HepG2 (cell line): ENCODE results near the gene TRPM6. TPM values are rescaled to one million over a fixed set of nuclear protein-coding genes. Genes with fewer than 3 reads are reported as not detected.
A peak's percentile ranks its signal among the peaks of the same experiment; 100 is the strongest.

Source experiments
- ATAC-seq: fragments of 200-7000 bp; cut with Tn5 transposase; 3 replicates; pipeline ENCODE4 v1.9.1; 2020; ENCODE audit warnings: mild to moderate bottlenecking, moderate library complexity
- BruUV-seq: library from RNA; stranded (reverse); fragments of 400-500 nt; replicated peaks from 2 replicates; lab custom pipeline; 2021; lab: Mats Ljungman, UMichigan
- CTCF ChIA-PET: fragments of 300-600 bp; formaldehyde crosslinking; extraction: SDS; loops from one replicate; lab custom pipeline; 2021; ENCODE audit warnings: low total read pairs, inconsistent platforms, low intra/inter-chr PET ratio; lab: Yijun Ruan, JAX
- POLR2A ChIA-PET: fragments of 350-600 bp; sonication (Branson Sonifier 250); formaldehyde crosslinking; loops from one replicate; lab custom pipeline; 2020; ENCODE audit warnings: antibody characterized with exemption, inconsistent platforms; lab: Yijun Ruan, JAX
- DNase-seq: peaks from one replicate; pipeline ENCODE4 v3.0.0-alpha.2; 2015; ENCODE audit warnings: low spot score
- FAIRE-seq: peaks from 3 replicates; lab custom pipeline; 2011; peaks lifted over from hg19 to GRCh38; lab: Jason Lieb, UNC
- H2AFZ ChIP-seq: one replicate; pipeline ENCODE4 v1.6.1; 2011; ENCODE audit warnings: low read length, inconsistent platforms
- H3K27ac ChIP-seq: fragments of 300-600 bp; 3 replicates; pipeline ENCODE4 v1.8.0; 2011; ENCODE audit warnings: mixed run types, mild to moderate bottlenecking, mixed read lengths, low read length, inconsistent platforms; ENCODE audit not compliant: insufficient read depth; ENCODE audit errors: extremely low read length
- H3K27me3 ChIP-seq, 2 experiments: fragments of 200-600 bp in 1 of 2; 2 replicates in 1 of 2; 3 replicates in 1 of 2; pipeline versions ENCODE4 v1.6.0 to v1.8.0; 2011; ENCODE audit warnings: low read length in 2 of 2, mild to moderate bottlenecking in 2 of 2, moderate library complexity in 2 of 2, inconsistent platforms in 1 of 2; ENCODE audit not compliant: insufficient read depth in 2 of 2, control insufficient read depth in 1 of 2
- H3K36me3 ChIP-seq, 2 experiments: fragments of 200-600 bp in 1 of 2; replicated peaks in 1 of 2; 2 replicates in 1 of 2; 3 replicates in 1 of 2; pipeline versions ENCODE4 v1.5.1 to v1.8.0; 2011; ENCODE audit warnings: low read length in 2 of 2, inconsistent platforms in 1 of 2; ENCODE audit not compliant: insufficient read depth in 2 of 2, control insufficient read depth in 1 of 2
- H3K4me1 ChIP-seq: 2 replicates; pipeline ENCODE4 v1.5.1; 2012; ENCODE audit warnings: low read length, inconsistent platforms; ENCODE audit not compliant: insufficient read depth
- H3K4me2 ChIP-seq: 2 replicates; pipeline ENCODE4 v1.6.0; 2011; ENCODE audit warnings: low read depth, low read length, inconsistent platforms
- H3K4me3 ChIP-seq, 3 experiments: fragments of 200-600 bp in 1 of 3; sonication (generic), shearing (Covaris generic) in 1 of 3; replicated peaks in 1 of 3; 2 replicates each; pipeline ENCODE4 v1.5.1; 2011 to 2016; ENCODE audit warnings: low read length in 3 of 3, inconsistent platforms in 2 of 3, low read depth in 2 of 3, mild to moderate bottlenecking in 2 of 3, control low read depth in 1 of 3, mixed read lengths in 1 of 3; ENCODE audit not compliant: insufficient read depth in 1 of 3
- H3K79me2 ChIP-seq: one replicate; pipeline ENCODE4 v1.6.1; 2011; ENCODE audit warnings: low read length, inconsistent platforms; ENCODE audit not compliant: insufficient read depth
- H3K9ac ChIP-seq: 2 replicates; pipeline ENCODE4 v1.6.0; 2011; ENCODE audit warnings: mild to moderate bottlenecking, low read depth, low read length, inconsistent platforms; ENCODE audit not compliant: insufficient read depth
- H3K9me3 ChIP-seq: 2 replicates; pipeline ENCODE4 v1.5.1; 2012; ENCODE audit warnings: mild to moderate bottlenecking, low read length
- H4K20me1 ChIP-seq: 2 replicates; pipeline ENCODE4 v1.6.0; 2011; ENCODE audit warnings: inconsistent platforms, mild to moderate bottlenecking, low read length, moderate library complexity; ENCODE audit not compliant: insufficient read depth
- ATM ChIP-seq: fragments of 450-650 bp; IDR thresholded peaks from 2 replicates; pipeline ENCODE4 v1.7.1; 2017; ENCODE audit warnings: mild to moderate bottlenecking, borderline replicate concordance
- ERF ChIP-seq: IDR thresholded peaks from 2 replicates; pipeline ENCODE4 v1.6.1; 2018; ENCODE audit warnings: missing biosample characterization, missing genetic modification reagents
- GATA4 ChIP-seq: sonication (generic); IDR thresholded peaks from 2 replicates; pipeline ENCODE4 v1.6.1; 2016; ENCODE audit warnings: antibody characterized with exemption, low read depth, borderline replicate concordance
- HNRNPLL ChIP-seq: fragments of 200-400 bp; formaldehyde crosslinking; IDR thresholded peaks from 2 replicates; pipeline ENCODE4 v1.6.1; 2017; ENCODE audit warnings: mild to moderate bottlenecking, low read depth, low read length; ENCODE audit not compliant: poor library complexity, severe bottlenecking
- HOXD1 ChIP-seq: sonication (generic); formaldehyde crosslinking; IDR thresholded peaks from 2 replicates; pipeline ENCODE4 v1.5.0; 2020; ENCODE audit warnings: missing genetic modification reagents
- KAT8 ChIP-seq: IDR thresholded peaks from 2 replicates; pipeline ENCODE4 v1.6.1; 2016; ENCODE audit warnings: missing genetic modification reagents, missing compliant biosample characterization
- MYC ChIP-seq: sonication (generic); formaldehyde crosslinking; IDR thresholded peaks from 2 replicates; pipeline ENCODE4 v1.9.0; 2021; ENCODE audit warnings: missing genetic modification reagents, borderline replicate concordance
- RNF2 ChIP-seq: fragments of 450-650 bp; conservative IDR thresholded peaks from 2 replicates; pipeline ENCODE4 v1.6.1; 2016; ENCODE audit warnings: low read depth
- STAG1 ChIP-seq: sonication (generic); formaldehyde crosslinking; IDR thresholded peaks from 2 replicates; pipeline ENCODE4 v1.4.0; 2020; ENCODE audit warnings: missing genetic modification reagents
- TEAD3 ChIP-seq: optimal IDR thresholded peaks from 2 replicates; pipeline ENCODE3; 2016; ENCODE audit warnings: borderline replicate concordance
- THAP8 ChIP-seq: sonication (generic); formaldehyde crosslinking; IDR thresholded peaks from 2 replicates; pipeline ENCODE4 v1.5.1; 2020; ENCODE audit warnings: missing genetic modification reagents, mild to moderate bottlenecking, borderline replicate concordance
- ZBTB7B ChIP-seq: sonication (generic); formaldehyde crosslinking; IDR thresholded peaks from 2 replicates; pipeline ENCODE4 v1.4.0; 2020; ENCODE audit warnings: missing genetic modification reagents
- ZFY ChIP-seq: sonication (generic); formaldehyde crosslinking; IDR thresholded peaks from 2 replicates; pipeline ENCODE4 v1.4.0; 2020; ENCODE audit warnings: missing genetic modification reagents
- ZNF335 ChIP-seq: sonication (generic); formaldehyde crosslinking; IDR thresholded peaks from 2 replicates; pipeline ENCODE4 v1.4.0; 2020; ENCODE audit warnings: missing genetic modification reagents
- ZNF383 ChIP-seq: sonication (generic); formaldehyde crosslinking; IDR thresholded peaks from 2 replicates; pipeline ENCODE4 v1.4.0; 2020; ENCODE audit warnings: missing genetic modification reagents, mild to moderate bottlenecking, borderline replicate concordance
- ZNF572 ChIP-seq: sonication (generic); formaldehyde crosslinking; IDR thresholded peaks from 2 replicates; pipeline ENCODE4 v1.5.1; 2020; ENCODE audit warnings: mild to moderate bottlenecking, missing genetic modification reagents
- ZNF619 ChIP-seq: sonication (generic); formaldehyde crosslinking; IDR thresholded peaks from 2 replicates; pipeline ENCODE4 v1.4.0; 2020; ENCODE audit warnings: mild to moderate bottlenecking, missing genetic modification reagents
- ZNF660 ChIP-seq: sonication (generic); formaldehyde crosslinking; IDR thresholded peaks from 2 replicates; pipeline ENCODE4 v1.5.1; 2020; ENCODE audit warnings: mild to moderate bottlenecking, low read depth, missing genetic modification reagents, borderline replicate concordance
- ZNF687 ChIP-seq: sonication (generic); formaldehyde crosslinking; IDR thresholded peaks from 2 replicates; pipeline ENCODE4 v1.5.1; 2020; ENCODE audit warnings: mild to moderate bottlenecking, missing genetic modification reagents, moderate library complexity
- ZNF713 ChIP-seq: sonication (generic); formaldehyde crosslinking; IDR thresholded peaks from 2 replicates; pipeline ENCODE4 v1.4.0; 2020; ENCODE audit warnings: mild to moderate bottlenecking, missing genetic modification reagents
- WGBS: methylation state at CpG from one replicate; pipeline ENCODE4 v1.1.6; 2017; ENCODE audit warnings: low lambda C conversion rate; 5-methylcytosine and 5-hydroxymethylcytosine counted together
- in situ Hi-C: cut with HindIII; loops from 2 replicates; pipeline ENCODE4 v1.10.0; 2017; ENCODE audit warnings: low pct_unique_long_range_greater_than_20kb; ENCODE audit not compliant: extremely low pct_ligation_motif_present
- intact Hi-C: fragments of 100-400 bp; cut with micrococcal nuclease; formaldehyde crosslinking; loops from one replicate; pipeline ENCODE4 v1.10.0; 2022; ENCODE audit not compliant: unreplicated experiment
- polyA plus RNA-seq, 8 experiments: library from polyadenylated mRNA; depleted of rRNA in 3 of 8; stranded (reverse) in 7 of 8; unstranded in 1 of 8; fragments of >200 nt; fragmentation: Illumina TruSeq in 4 of 8; extraction: Trizol in 4 of 8; gene quantifications; 2 replicates each; pipeline versions ENCODE4 v1.2.1 to v1.2.3, GENCODE V29; 2011 to 2016; ENCODE audit warnings: low read depth in 4 of 8, missing spikeins in 1 of 8, mixed read lengths in 1 of 8; ENCODE audit not compliant: insufficient read depth in 1 of 8
- total RNA-seq, 5 experiments: library from RNA; depleted of rRNA; stranded (reverse); fragments of >200 nt; fragmentation: Illumina TruSeq; extraction: Trizol; gene quantifications; 2 replicates each; pipeline ENCODE4 v1.2.3, GENCODE V29; 2016; ENCODE audit warnings: low read depth in 1 of 5

TRPM6 gene
- total and polyA plus RNA-seq, 2 of the 13 experiments (the other 11 are each of a cell fraction or from before 2014, with no cell fraction given), result 0.01 to 0.09 TPM

GRCh38 chr9:74771262-74771585, 116.5 kb downstream of the TRPM6 start (continued):
- TF ChIP-seq GATA4 (no peak), ZNF383 (CRISPR knock-in tag) (no peak), ATM (no peak), THAP8 (CRISPR knock-in tag) (no peak), ZNF572 (no peak)

- in situ Hi-C loops (loop anchor here (5.0 to 10.0 kb wide), 2 partner anchors 174 to 307 kb away; no protein-coding TSS in a partner anchor), intact Hi-C loops (no loop called here)
- Histone ChIP-seq H3K36me3 (no peaks in the 10 kb centered on the region), H3K4me1 (peaks cover 20% of the 10 kb centered on the region), H4K20me1 (no peaks in the 10 kb centered on the region), H3K27me3 (no peaks in the 10 kb centered on the region), H3K9me3 (no peaks in the 10 kb centered on the region), H2AFZ (no peak overlapping the region), H3K4me3 (no peak overlapping the region), H3K9ac (no peak overlapping the region), H3K4me2 (peak overlapping the region; percentile 16; the same call in 1 of the 2 replicates), H3K79me2 (no peaks in the 10 kb centered on the region), H3K27ac (no peak overlapping the region)
- POLR2A ChIA-PET, result no interaction called here
- peak; percentile 59 for FAIRE-seq
- ATAC-seq, result peak; percentile 99
- peak; percentile 48 for DNase-seq
- BruUV-seq, result no TSS peak
- CTCF ChIA-PET, result interaction anchor here (1.1 kb wide), 1 partner anchor 306 kb away, joined by 3 read pairs; no protein-coding TSS in a partner anchor
- 37% methylated on average over 22 of the region's 22 CpGs for WGBS
- TF ChIP-seq ZNF687 (CRISPR knock-in tag) (peak; percentile 37), RNF2 (no peak), ZFY (CRISPR knock-in tag) (no peak), ZNF619 (CRISPR knock-in tag) (0 out of 2 replicates have a peak, but pooled peaks have one; percentile 32), STAG1 (CRISPR knock-in tag) (peak; percentile 54), ZNF660 (CRISPR knock-in tag) (no peak), ERF (CRISPR knock-in tag) (0 out of 2 replicates have a peak, but pooled peaks have one; percentile 29), ZNF335 (no peak), ZBTB7B (CRISPR knock-in tag) (no peak), KAT8 (CRISPR knock-in tag) (0 out of 2 replicates have a peak, but pooled peaks have one; percentile 18), TEAD3 (CRISPR knock-in tag) (peak; percentile 32), HOXD1 (CRISPR knock-in tag) (no peak), HNRNPLL (peak; percentile 21), ZNF713 (CRISPR knock-in tag) (no peak), MYC (peak; percentile 83; the same call in 1 of the 2 replicates)
Measured at GRCh38 chr9:74770508-74771261, 117.0 kb downstream of the TRPM6 start.
